SKM-1 (cell line): ENCODE measurements around the gene RCOR1.

Experiments
- DNase-seq: peaks from one replicate; lab custom pipeline; 2025; ENCODE audit not compliant: unreplicated experiment; lab: John Stamatoyannopoulos, UW

Gene RCOR1

GRCh38 chr14:102771144-102771543 lies 178.7 kb downstream of the RCOR1 start:
- no peak for DNase-seq

- DNase-seq = no peak
Measured at GRCh38 chr14:102772781-102773570, 180.5 kb downstream of the RCOR1 start.

- peak; percentile 43 for DNase-seq
Measured at GRCh38 chr14:102774391-102775153, 182.1 kb downstream of the RCOR1 start.

GRCh38 chr14:102775855-102776760 lies 183.7 kb downstream of the RCOR1 start:
- DNase-seq = no peak

GRCh38 chr14:102776761-102777710 lies 184.6 kb downstream of the RCOR1 start, which contains the start of gene TRAF3:
Gene TRAF3, plus strand, starts transcription at chr14:102777449. Its CDS starts 92,753 bp downstream, at chr14:102870202.
- no peak for DNase-seq

- no peak for DNase-seq
Measured at GRCh38 chr14:102777711-102778337, 185.4 kb downstream of the RCOR1 start.

- DNase-seq = no peak
Measured at GRCh38 chr14:102778338-102779083, 186.1 kb downstream of the RCOR1 start.

- no peak for DNase-seq
Measured at GRCh38 chr14:102779084-102779462, 186.6 kb downstream of the RCOR1 start.

- peak; percentile 7 for DNase-seq
Measured at GRCh38 chr14:102779574-102780315, 187.3 kb downstream of the RCOR1 start.
